Stimulated activated naive CD4-positive, alpha-beta T cell treated with Interleukin-2 at 50 U/mL for 16 hours (primary cell): ENCODE data around the gene DNAL1.
A peak's percentile ranks its signal among the peaks of the same experiment; 100 is the strongest.
"Not testable (repeated sequence)": the region's sequence is repeated elsewhere in the genome, so short reads cannot be mapped to it uniquely, and the experiment has no call there.

Source experiments
- DNase-seq: peaks from one replicate; lab custom pipeline; 2025; lab: John Stamatoyannopoulos, UW

Gene DNAL1, protein sequence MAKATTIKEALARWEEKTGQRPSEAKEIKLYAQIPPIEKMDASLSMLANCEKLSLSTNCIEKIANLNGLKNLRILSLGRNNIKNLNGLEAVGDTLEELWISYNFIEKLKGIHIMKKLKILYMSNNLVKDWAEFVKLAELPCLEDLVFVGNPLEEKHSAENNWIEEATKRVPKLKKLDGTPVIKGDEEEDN

DNA sequence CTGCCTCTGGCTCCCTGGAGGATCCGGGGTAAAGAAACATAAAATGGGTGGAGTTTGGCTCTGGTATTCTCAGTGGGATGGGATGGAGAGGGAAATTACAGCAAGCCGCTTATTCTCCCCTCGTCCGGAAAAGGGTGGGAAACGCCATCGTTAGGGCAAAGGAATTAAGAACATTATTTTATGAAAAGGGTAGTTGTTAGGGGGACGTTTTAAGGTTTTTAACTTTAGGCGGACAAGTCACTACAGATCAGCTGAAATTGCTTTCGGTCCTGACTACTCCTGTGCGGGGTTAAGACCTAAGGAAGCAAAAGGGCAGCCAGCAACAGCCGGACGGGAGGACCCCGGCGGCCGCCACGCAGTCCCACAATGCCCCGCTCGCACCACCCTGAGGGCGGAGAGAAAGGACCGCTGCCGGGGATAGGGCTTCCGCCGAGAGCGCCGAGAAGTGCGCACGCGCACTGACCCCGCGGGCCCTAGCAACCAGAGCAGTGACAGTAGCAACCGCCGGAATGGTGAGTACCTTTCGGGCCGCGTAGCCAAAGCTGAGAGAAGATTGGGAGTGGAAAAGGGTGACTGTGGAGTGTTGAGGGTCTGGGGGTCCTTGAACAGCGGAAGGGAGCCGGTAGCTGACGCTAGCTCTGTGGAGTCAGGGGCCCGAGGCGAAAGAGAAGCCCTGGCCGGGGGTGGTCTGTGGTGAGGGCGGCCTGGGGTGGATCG, at the start of gene DNAL1:
Gene DNAL1 (plus strand): TSS at position 456 of the 717 bp plus-strand sequence. CDS start 54 bp downstream, at position 510.
- DNase-seq: peak; percentile 85

GRCh38 chr14:73599499-73599898, 45.3 kb upstream of the DNAL1 start:
- DNase-seq: no peak

DNA sequence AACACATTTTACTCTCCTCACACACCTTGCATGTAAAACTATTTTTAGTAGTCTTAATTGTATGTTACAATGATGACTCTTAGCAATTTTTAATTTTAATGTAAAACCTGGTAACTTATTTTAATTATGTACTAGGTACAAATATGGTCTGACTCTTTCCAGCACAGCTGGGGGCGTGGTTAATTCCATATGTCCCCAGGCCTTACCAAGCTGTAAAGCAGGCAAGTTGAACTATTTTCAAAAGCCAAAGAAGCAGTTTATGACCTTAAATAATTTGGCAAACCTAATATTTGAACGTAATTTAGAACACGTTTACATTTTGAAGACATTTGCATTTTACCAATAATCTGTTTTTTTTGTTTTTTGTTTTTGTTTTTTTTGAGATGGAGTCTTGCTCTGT, 41.8 kb upstream of the DNAL1 start:
- DNase-seq: no peak

GRCh38 chr14:73606271-73606670, 38.5 kb upstream of the DNAL1 start:
- no peak for DNase-seq

- DNase-seq: no peak
These were observed 37.5 kb upstream of the DNAL1 start for GRCh38 chr14:73607241-73607640.

GRCh38 chr14:73610687-73611086, 34.1 kb upstream of the DNAL1 start:
- DNase-seq: no peak

- DNase-seq: peak; percentile 64
These were observed 32.3 kb upstream of the DNAL1 start, which contains the start of gene ACOT6 for GRCh38 chr14:73612339-73613045. Gene ACOT6 (plus strand): TSS chr14:73612517. CDS start chr14:73612572, 55 bp downstream.

DNA sequence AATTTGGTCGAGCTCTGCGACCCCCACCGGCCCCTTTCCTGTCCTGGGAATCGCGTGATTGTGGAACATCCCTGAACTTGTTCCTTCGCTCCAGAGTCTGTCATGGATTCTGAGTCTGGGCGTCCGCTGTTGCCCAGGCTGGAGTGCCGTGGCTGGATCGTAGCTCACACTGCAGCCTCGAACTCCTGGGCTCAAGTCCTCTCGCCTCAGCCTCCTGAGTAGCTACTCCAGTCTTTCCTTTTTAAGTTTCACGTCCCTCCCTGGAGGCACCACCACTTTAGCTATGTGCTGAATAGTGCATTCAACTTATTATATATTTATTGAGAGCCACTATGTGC, 31.8 kb upstream of the DNAL1 start:
- no peak for DNase-seq

GRCh38 chr14:73613419-73613963, 31.3 kb upstream of the DNAL1 start:
- DNase-seq: no peak

GRCh38 chr14:73616831-73617230, 28.0 kb upstream of the DNAL1 start:
- DNase-seq: no peak

GRCh38 chr14:73619524-73619923, 25.3 kb upstream of the DNAL1 start:
- no peak for DNase-seq

- DNase-seq: no peak
These were observed 24.5 kb upstream of the DNAL1 start for GRCh38 chr14:73620268-73620667.

- DNase-seq: no peak
These were observed 21.2 kb upstream of the DNAL1 start for GRCh38 chr14:73623504-73624054.

GRCh38 chr14:73625706-73626105, 19.1 kb upstream of the DNAL1 start:
- no peak for DNase-seq

DNA sequence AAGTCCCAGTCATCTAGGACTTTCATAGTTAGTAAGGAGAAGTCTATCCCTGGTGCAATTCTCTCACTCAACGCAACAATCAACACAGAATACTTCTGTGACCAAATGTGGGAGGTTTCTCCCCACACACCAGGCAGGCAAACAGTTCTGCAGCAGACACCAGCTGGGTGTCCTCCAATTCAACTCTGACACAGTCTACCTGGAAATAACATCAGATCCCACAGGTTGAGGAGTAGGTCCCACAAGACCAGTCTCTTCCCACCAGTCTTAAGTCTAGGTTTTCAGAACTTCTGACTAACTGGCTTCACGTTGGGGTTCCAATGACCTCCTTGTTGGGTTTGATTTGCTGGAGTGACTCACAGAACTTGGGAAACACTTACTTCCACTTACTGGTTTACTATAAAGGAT, 17.6 kb upstream of the DNAL1 start:
- DNase-seq: no peak

DNA sequence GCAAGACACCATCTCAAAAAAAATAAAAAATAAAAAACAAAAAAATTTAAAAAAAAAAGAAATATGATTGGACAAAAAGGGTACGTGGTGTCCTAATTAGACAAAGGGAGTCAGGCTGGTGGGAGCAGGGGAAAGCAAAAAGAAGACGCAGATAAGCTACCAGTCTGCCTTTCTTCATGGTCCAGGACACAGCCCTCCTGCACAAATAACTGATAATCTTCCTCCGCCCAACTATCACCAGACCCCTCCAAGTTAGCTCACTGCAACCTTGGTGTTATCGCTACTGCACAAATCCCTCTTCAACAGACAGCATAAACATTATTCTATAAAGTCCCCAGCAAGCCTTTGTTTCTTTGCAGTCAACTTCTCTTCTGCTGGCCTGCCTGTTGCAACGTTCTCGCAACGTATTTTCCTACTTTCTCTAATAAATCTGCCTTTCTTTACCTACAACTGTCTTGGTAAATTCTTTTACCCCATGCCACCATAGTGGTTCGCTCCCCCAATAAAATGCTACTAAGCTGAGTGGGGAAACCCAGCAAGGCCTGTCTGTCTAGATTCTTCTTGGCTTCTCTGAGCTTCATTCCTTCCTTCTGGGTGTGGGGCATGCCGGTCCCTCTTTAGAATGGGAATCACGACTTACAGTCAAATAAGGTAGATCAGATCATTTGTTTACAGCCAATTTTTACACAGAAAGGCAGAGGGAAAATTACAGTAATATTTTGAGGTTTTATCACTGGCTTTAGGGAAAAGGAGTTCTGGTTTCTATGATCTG, 14.6 kb upstream of the DNAL1 start:
- no peak for DNase-seq

- DNase-seq: peak; percentile 52
These were observed 11.4 kb upstream of the DNAL1 start for GRCh38 chr14:73633116-73634010.

- no peak for DNase-seq
These were observed 10.6 kb upstream of the DNAL1 start for GRCh38 chr14:73634011-73634833.

DNA sequence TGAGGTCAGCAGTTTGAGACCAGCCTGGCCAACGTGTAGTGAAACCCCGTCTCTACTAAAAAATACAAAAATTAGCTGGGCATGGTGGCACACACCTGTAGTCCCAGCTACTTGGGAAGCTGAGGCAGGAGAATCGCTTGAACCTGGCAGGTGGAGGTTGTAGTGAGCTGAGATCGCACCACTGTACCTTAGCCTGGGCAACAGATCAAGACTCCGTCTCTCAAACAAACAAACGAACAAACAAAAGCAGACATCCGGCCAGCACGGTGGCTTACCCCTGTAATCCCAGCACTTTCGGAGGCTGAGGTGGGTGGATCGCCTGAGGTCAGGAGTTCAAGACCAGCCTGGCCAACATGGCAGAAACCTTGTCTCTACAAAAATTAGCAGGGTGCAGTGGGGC, 8.4 kb upstream of the DNAL1 start:
- DNase-seq: not testable (repeated sequence)

DNA sequence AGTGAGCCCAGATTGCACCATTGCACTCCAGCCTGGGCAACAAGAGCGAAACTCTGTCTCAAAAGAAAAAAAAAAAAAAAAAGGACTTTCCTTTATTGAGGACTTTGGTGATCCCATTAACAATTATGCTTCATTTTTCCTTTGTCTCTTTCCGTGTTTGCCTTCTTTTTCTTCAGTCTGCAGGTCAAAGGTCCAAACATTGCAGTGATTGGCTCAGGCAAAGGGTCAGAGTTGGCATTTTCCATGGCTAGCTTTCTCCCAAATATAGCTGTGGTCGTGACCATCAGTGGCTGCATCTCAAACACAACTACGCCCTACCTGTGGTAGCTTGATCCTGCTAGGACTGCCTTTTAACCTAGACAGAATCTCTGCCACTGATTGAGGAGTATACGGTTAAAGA, 7.0 kb upstream of the DNAL1 start:
- no peak for DNase-seq
